ENCODE data around the gene GPR75.

GRCh38 chr2:53852532-53852931, 7.2 kb downstream of the GPR75 start:
- TF ChIP-seq EZH2 (IDR thresholded peaks at IDR 0.05; ENCODE audit: low read depth, unreplicated experiment): no peak
- TF ChIP-seq, protein P1, sequence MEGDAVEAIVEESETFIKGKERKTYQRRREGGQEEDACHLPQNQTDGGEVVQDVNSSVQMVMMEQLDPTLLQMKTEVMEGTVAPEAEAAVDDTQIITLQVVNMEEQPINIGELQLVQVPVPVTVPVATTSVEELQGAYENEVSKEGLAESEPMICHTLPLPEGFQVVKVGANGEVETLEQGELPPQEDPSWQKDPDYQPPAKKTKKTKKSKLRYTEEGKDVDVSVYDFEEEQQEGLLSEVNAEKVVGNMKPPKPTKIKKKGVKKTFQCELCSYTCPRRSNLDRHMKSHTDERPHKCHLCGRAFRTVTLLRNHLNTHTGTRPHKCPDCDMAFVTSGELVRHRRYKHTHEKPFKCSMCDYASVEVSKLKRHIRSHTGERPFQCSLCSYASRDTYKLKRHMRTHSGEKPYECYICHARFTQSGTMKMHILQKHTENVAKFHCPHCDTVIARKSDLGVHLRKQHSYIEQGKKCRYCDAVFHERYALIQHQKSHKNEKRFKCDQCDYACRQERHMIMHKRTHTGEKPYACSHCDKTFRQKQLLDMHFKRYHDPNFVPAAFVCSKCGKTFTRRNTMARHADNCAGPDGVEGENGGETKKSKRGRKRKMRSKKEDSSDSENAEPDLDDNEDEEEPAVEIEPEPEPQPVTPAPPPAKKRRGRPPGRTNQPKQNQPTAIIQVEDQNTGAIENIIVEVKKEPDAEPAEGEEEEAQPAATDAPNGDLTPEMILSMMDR (conservative IDR thresholded peaks at IDR 0.05; ENCODE audit: low read depth in 2 of 2): no peak
- TF ChIP-seq STAT1 (IDR thresholded peaks at IDR 0.05; ENCODE audit: unreplicated experiment): no peak
- TF ChIP-seq ZNF114 (CRISPR knock-in tag; IDR thresholded peaks at IDR 0.05): no peak
- no peak for TF ChIP-seq POLR2AphosphoS5 (IDR thresholded peaks at IDR 0.05; ENCODE audit: low read depth)
- TF ChIP-seq EZH2phosphoT487 (IDR thresholded peaks at IDR 0.05; ENCODE audit: unreplicated experiment): no peak
- no peak for TF ChIP-seq CREB1 (CRISPR knock-in tag; IDR thresholded peaks at IDR 0.05; ENCODE audit: low read depth)
- no peak for TF ChIP-seq NANOG (IDR thresholded peaks at IDR 0.05; ENCODE audit: borderline replicate concordance)
- TF ChIP-seq REST (IDR thresholded peaks at IDR 0.05; ENCODE audit: unreplicated experiment): no peak
- no peak for TF ChIP-seq JUNB (IDR thresholded peaks at IDR 0.05; ENCODE audit: unreplicated experiment)
- TF ChIP-seq, protein P2, sequence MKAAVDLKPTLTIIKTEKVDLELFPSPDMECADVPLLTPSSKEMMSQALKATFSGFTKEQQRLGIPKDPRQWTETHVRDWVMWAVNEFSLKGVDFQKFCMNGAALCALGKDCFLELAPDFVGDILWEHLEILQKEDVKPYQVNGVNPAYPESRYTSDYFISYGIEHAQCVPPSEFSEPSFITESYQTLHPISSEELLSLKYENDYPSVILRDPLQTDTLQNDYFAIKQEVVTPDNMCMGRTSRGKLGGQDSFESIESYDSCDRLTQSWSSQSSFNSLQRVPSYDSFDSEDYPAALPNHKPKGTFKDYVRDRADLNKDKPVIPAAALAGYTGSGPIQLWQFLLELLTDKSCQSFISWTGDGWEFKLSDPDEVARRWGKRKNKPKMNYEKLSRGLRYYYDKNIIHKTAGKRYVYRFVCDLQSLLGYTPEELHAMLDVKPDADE (IDR thresholded peaks at IDR 0.05): no peak

Data from GM23338 (cell line).